ENCODE results near the gene HYAL2. TPM values are rescaled to one million over a fixed set of nuclear protein-coding genes. Genes with fewer than 3 reads are reported as not detected.

HYAL2 gene
- total and polyA plus RNA-seq, 2 experiments from 2014 or later = 35.8 to 48.0 TPM

- Histone ChIP-seq H3K36me3 (ENCODE audit: low read depth) (peaks cover 10% of the 10 kb centered on the region), H3K79me2 (ENCODE audit: insufficient read depth) (peaks cover 25% of the 10 kb centered on the region), H3K4me1 (ENCODE audit: insufficient read depth) (peaks cover 24% of the 10 kb centered on the region), H3K9me2 (ENCODE audit: insufficient read depth) (no peaks in the 10 kb centered on the region), H3K9me3 (ENCODE audit: low read depth) (no peaks in the 10 kb centered on the region), H3F3A (ENCODE audit: insufficient read depth) (peaks cover 19% of the 10 kb centered on the region), H4K20me1 (ENCODE audit: insufficient read depth) (no peaks in the 10 kb centered on the region), H3K4me2 (ENCODE audit: unreplicated experiment) (no peak overlapping the region), H3K9ac (no peak overlapping the region), H3K27me3 (replicated peaks; ENCODE audit: insufficient read depth) (no peaks in the 10 kb centered on the region), H3K27ac (no peak overlapping the region), H2AFZ (no peak overlapping the region), H3K4me3 (no peak overlapping the region)
- WGBS, 2 experiments (ENCODE audit: low coverage in 1 of 2, low lambda C conversion rate in 2 of 2, missing lambda C conversion rate in 2 of 2) = 58% methylated on average over 2 of the region's 2 CpGs; no CpG with 5 or more reads in 1 of the 2 experiments
- TF ChIP-seq EZH2phosphoT487 (IDR thresholded peaks at IDR 0.05; ENCODE audit: insufficient read depth, low read depth) (no peak), EZH2 (IDR thresholded peaks at IDR 0.05; ENCODE audit: insufficient read depth, poor library complexity, severe bottlenecking) (no peak)
- no peak for DNase-seq
- in situ Hi-C loops (cut with MboI) = no loop called here
Observed at GRCh38 chr3:50325113-50325480, 2.6 kb upstream of the HYAL2 start.

- H3F3A ChIP-seq (ENCODE audit: insufficient read depth) = peaks cover 13% of the 10 kb centered on the region
- H4K20me1 ChIP-seq (ENCODE audit: insufficient read depth) = no peaks in the 10 kb centered on the region
- H3K4me3 ChIP-seq = no peak overlapping the region
- H2AFZ ChIP-seq = no peak overlapping the region
- H3K79me2 ChIP-seq (ENCODE audit: insufficient read depth) = peaks cover 30% of the 10 kb centered on the region
- no peak overlapping the region for H3K9ac ChIP-seq
- peaks cover 5% of the 10 kb centered on the region for H3K36me3 ChIP-seq (ENCODE audit: low read depth)
- H3K4me2 ChIP-seq (ENCODE audit: unreplicated experiment) = no peak overlapping the region
- no peaks in the 10 kb centered on the region for H3K9me2 ChIP-seq (ENCODE audit: insufficient read depth)
- H3K27ac ChIP-seq = no peak overlapping the region
- TF ChIP-seq EZH2 (IDR thresholded peaks at IDR 0.05; ENCODE audit: insufficient read depth, poor library complexity, severe bottlenecking) (no peak), EZH2phosphoT487 (IDR thresholded peaks at IDR 0.05; ENCODE audit: insufficient read depth, low read depth) (no peak)
- 50% methylated on average over 4 of the region's 4 CpGs for WGBS, 2 experiments (ENCODE audit: low coverage in 1 of 2, low lambda C conversion rate in 2 of 2, missing lambda C conversion rate in 2 of 2)
- DNase-seq = peak; percentile 75
- H3K27me3 ChIP-seq (replicated peaks; ENCODE audit: insufficient read depth) = no peaks in the 10 kb centered on the region
- no peaks in the 10 kb centered on the region for H3K9me3 ChIP-seq (ENCODE audit: low read depth)
- in situ Hi-C loops (cut with MboI) = no loop called here
- peaks cover 26% of the 10 kb centered on the region for H3K4me1 ChIP-seq (ENCODE audit: insufficient read depth)
Observed at GRCh38 chr3:50324351-50325112, 2.0 kb upstream of the HYAL2 start.

- no peaks in the 10 kb centered on the region for H4K20me1 ChIP-seq (ENCODE audit: insufficient read depth)
- H3K36me3 ChIP-seq (ENCODE audit: low read depth) = no peaks in the 10 kb centered on the region
- H3K9me2 ChIP-seq (ENCODE audit: insufficient read depth) = no peaks in the 10 kb centered on the region
- TF ChIP-seq EZH2 (IDR thresholded peaks at IDR 0.05; ENCODE audit: insufficient read depth, poor library complexity, severe bottlenecking) (no peak), EZH2phosphoT487 (IDR thresholded peaks at IDR 0.05; ENCODE audit: insufficient read depth, low read depth) (no peak)
- in situ Hi-C loops (cut with MboI) = no loop called here
- H2AFZ ChIP-seq = no peak overlapping the region
- no peak overlapping the region for H3K4me3 ChIP-seq
- 63 to 65% methylated on average over 5 of the region's 5 CpGs for WGBS, 2 experiments (ENCODE audit: low coverage in 1 of 2, low lambda C conversion rate in 2 of 2, missing lambda C conversion rate in 2 of 2)
- no peaks in the 10 kb centered on the region for H3K27me3 ChIP-seq (replicated peaks; ENCODE audit: insufficient read depth)
- H3K4me1 ChIP-seq (ENCODE audit: insufficient read depth) = peaks cover 21% of the 10 kb centered on the region
- no peak overlapping the region for H3K27ac ChIP-seq
- H3F3A ChIP-seq (ENCODE audit: insufficient read depth) = peaks cover 5% of the 10 kb centered on the region
- H3K79me2 ChIP-seq (ENCODE audit: insufficient read depth) = peaks cover 39% of the 10 kb centered on the region
- DNase-seq = no peak
- no peak overlapping the region for H3K9ac ChIP-seq
- H3K9me3 ChIP-seq (ENCODE audit: low read depth) = no peaks in the 10 kb centered on the region
- H3K4me2 ChIP-seq (ENCODE audit: unreplicated experiment) = no peak overlapping the region
Observed at GRCh38 chr3:50323614-50324199, 1.2 kb upstream of the HYAL2 start.

- no peak overlapping the region for H3K27ac ChIP-seq
- no peaks in the 10 kb centered on the region for H3K27me3 ChIP-seq (replicated peaks; ENCODE audit: insufficient read depth)
- no peak for DNase-seq
- TF ChIP-seq EZH2 (IDR thresholded peaks at IDR 0.05; ENCODE audit: insufficient read depth, poor library complexity, severe bottlenecking) = no peak
- TF ChIP-seq EZH2phosphoT487 (IDR thresholded peaks at IDR 0.05; ENCODE audit: insufficient read depth, low read depth) = no peak
- peaks cover 44% of the 10 kb centered on the region for H3K79me2 ChIP-seq (ENCODE audit: insufficient read depth)
- no peaks in the 10 kb centered on the region for H3F3A ChIP-seq (ENCODE audit: insufficient read depth)
- H3K4me2 ChIP-seq (ENCODE audit: unreplicated experiment) = no peak overlapping the region
- peaks cover 17% of the 10 kb centered on the region for H3K4me1 ChIP-seq (ENCODE audit: insufficient read depth)
- no peak overlapping the region for H3K9ac ChIP-seq
- H3K36me3 ChIP-seq (ENCODE audit: low read depth) = no peaks in the 10 kb centered on the region
- 57 to 64% methylated on average over 4 of the region's 4 CpGs for WGBS, 2 experiments (ENCODE audit: low coverage in 1 of 2, low lambda C conversion rate in 2 of 2, missing lambda C conversion rate in 2 of 2)
- H4K20me1 ChIP-seq (ENCODE audit: insufficient read depth) = no peaks in the 10 kb centered on the region
- H3K9me3 ChIP-seq (ENCODE audit: low read depth) = no peaks in the 10 kb centered on the region
- H2AFZ ChIP-seq = no peak overlapping the region
- in situ Hi-C loops (cut with MboI) = no loop called here
- H3K9me2 ChIP-seq (ENCODE audit: insufficient read depth) = no peaks in the 10 kb centered on the region
- no peak overlapping the region for H3K4me3 ChIP-seq
Observed at GRCh38 chr3:50323092-50323600, 601 bp upstream of the HYAL2 start.

All from GM23248 (cell line).